Stomach (tissue), 4 donors: ENCODE measurements around the gene DNM3.

ENCODE experiments used
- EP300 ChIP-seq: sonication (generic); formaldehyde crosslinking; IDR thresholded peaks from one replicate; pipeline ENCODE4 v1.6.1; 2017; ENCODE audit warnings: antibody characterized with exemption
- POLR2A ChIP-seq, 4 donors: fragments of 450-650 bp; IDR thresholded peaks; one replicate each; pipeline ENCODE4 v1.6.1; 2016; ENCODE audit warnings: antibody characterized with exemption in 4 of 4, control low read depth in 2 of 4, mild to moderate bottlenecking in 1 of 4, moderate library complexity in 1 of 4
- POLR2AphosphoS5 ChIP-seq, 3 donors: sonication (generic); formaldehyde crosslinking; IDR thresholded peaks; one replicate each; pipeline ENCODE4 v1.6.1; 2016; ENCODE audit warnings: antibody characterized with exemption in 3 of 3
- TF ChIP-seq, protein P1 (sequence below), 7 experiments: fragments of 450-650 bp in 4 of 7; fragments of 200-600 bp in 3 of 7; sonication (generic) in 3 of 7; IDR thresholded peaks; one replicate each; pipeline ENCODE4 v1.5.1; 2016 to 2019; ENCODE audit warnings: antibody characterized with exemption in 7 of 7, control low read depth in 2 of 7, mild to moderate bottlenecking in 1 of 7

GRCh38 chr1:171961861-171962260 is 120.6 kb downstream of the DNM3 start:
- TF ChIP-seq, protein P1, sequence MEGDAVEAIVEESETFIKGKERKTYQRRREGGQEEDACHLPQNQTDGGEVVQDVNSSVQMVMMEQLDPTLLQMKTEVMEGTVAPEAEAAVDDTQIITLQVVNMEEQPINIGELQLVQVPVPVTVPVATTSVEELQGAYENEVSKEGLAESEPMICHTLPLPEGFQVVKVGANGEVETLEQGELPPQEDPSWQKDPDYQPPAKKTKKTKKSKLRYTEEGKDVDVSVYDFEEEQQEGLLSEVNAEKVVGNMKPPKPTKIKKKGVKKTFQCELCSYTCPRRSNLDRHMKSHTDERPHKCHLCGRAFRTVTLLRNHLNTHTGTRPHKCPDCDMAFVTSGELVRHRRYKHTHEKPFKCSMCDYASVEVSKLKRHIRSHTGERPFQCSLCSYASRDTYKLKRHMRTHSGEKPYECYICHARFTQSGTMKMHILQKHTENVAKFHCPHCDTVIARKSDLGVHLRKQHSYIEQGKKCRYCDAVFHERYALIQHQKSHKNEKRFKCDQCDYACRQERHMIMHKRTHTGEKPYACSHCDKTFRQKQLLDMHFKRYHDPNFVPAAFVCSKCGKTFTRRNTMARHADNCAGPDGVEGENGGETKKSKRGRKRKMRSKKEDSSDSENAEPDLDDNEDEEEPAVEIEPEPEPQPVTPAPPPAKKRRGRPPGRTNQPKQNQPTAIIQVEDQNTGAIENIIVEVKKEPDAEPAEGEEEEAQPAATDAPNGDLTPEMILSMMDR (IDR thresholded peaks at IDR 0.05): no peak
- no peak for TF ChIP-seq POLR2A (IDR thresholded peaks at IDR 0.05)
- no peak for TF ChIP-seq POLR2AphosphoS5 (IDR thresholded peaks at IDR 0.05)
- TF ChIP-seq EP300: no peak
